T-helper 17 cell (primary cell): ENCODE results near the gene B3GNT3. TPM values are rescaled to one million over a fixed set of nuclear protein-coding genes. Genes with fewer than 3 reads are reported as not detected.
A peak's percentile ranks its signal among the peaks of the same experiment; 100 is the strongest.

Source experiments
- ATAC-seq: fragments of 150-1000 bp; cut with Tn5 transposase; 2 replicates; pipeline ENCODE4 v1.10.0; 2021; ENCODE audit warnings: mild to moderate bottlenecking, moderate library complexity
- DNase-seq, 3 donors: peaks; one replicate each; pipeline versions ENCODE4 v3.0.0 to v3.0.0-alpha.2; 2020 to 2021
- H3K9me3 ChIP-seq: one replicate; pipeline ENCODE4 v1.7.0; 2013; ENCODE audit warnings: low read length, mild to moderate bottlenecking; ENCODE audit not compliant: control insufficient read depth, poor library complexity, severe bottlenecking
- H3K27ac Mint-ChIP-seq: one replicate; pipeline ENCODE4 v1.8.0; 2022; ENCODE audit warnings: mild to moderate bottlenecking, moderate library complexity, mixed read lengths
- H3K27me3 Mint-ChIP-seq: one replicate; pipeline ENCODE4 v1.8.0; 2022; ENCODE audit warnings: mixed read lengths
- H3K36me3 Mint-ChIP-seq: one replicate; pipeline ENCODE4 v1.8.0; 2022; ENCODE audit warnings: low read depth, mixed read lengths
- H3K4me1 Mint-ChIP-seq: one replicate; pipeline ENCODE4 v1.8.0; 2022; ENCODE audit warnings: mild to moderate bottlenecking, mixed read lengths
- H3K4me3 Mint-ChIP-seq: one replicate; pipeline ENCODE4 v1.8.0; 2022; ENCODE audit warnings: mild to moderate bottlenecking, moderate library complexity, mixed read lengths
- total RNA-seq, 4 donors: library from RNA in 2 of 4; stranded (reverse) in 2 of 4; gene quantifications; one replicate each; pipeline ENCODE4 v1.2.3 and lab custom pipeline; 2022 to 2026

The B3GNT3 gene
- total RNA-seq, 2 donors from 2014 or later, result 0.52 to 0.94 TPM

DNA sequence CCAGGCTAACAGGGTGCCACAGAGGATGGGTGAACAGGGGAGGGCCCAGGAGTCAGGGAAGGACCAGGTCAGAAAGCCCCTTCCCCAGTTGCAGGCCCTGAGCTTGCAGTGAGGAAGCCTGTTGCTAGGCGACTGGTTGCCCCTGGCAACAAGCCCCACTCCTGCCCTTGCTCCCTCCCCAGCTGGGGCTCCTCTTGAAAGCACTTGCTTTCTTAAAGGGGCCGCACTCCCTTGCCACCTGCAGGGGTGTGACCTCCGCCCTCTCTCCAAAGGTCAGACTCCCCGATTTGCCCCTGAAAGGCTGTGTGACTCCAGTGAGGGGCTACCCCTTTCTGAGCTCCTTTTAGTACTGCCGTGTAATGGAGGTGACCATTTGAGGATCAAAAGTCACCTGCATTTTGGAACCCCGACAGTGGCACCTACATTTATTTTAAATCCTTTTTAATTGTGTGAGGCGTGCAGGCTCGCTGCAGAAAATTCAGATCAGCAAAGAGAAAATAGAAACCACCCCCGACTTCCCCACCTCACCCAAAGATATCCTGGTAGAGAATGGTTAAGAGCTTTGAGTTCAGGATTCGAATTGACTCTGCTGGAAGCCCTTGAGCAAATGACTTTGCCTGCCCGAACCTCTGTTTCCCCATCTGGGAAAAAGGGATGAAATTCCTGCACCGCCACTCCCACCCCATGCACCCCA lies 38.8 kb upstream of the B3GNT3 start:
- H3K9me3 ChIP-seq, result no peaks in the 10 kb centered on the region
- Mint-ChIP-seq H3K4me3 (peak overlapping the region; percentile 36), H3K27ac (peak overlapping the region; percentile 61), H3K36me3 (peaks cover 8% of the 10 kb centered on the region), H3K4me1 (peaks cover 24% of the 10 kb centered on the region), H3K27me3 (no peaks in the 10 kb centered on the region)
- ATAC-seq (no peak), DNase-seq (peak in 1 of 3 donors; percentile 37)

DNA sequence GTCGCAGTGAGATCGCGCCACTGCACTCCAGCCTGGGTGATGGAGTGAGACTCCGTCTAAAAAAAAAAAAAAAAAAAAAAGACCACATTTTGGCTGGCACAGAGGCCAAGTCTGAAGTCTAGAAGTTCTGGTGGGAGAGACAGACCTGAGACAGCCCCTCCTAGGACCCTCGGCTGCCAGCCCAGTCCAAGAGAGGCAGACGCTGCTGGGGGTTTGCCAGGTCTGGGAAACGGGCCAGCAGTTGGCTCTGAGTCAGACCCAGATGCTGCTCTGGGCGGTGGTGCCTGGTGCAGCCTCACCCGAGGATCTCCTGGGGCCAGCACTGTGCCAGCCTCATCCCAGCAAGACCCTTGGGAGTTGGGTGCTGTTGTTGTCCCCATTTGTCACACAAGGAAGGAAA lies 37.8 kb upstream of the B3GNT3 start:
- peaks cover 8% of the 10 kb centered on the region for H3K36me3 Mint-ChIP-seq
- ATAC-seq, result no peak
- H3K9me3 ChIP-seq, result no peaks in the 10 kb centered on the region
- peak overlapping the region; percentile 61 for H3K27ac Mint-ChIP-seq
- no peak overlapping the region for H3K4me3 Mint-ChIP-seq
- no peaks in the 10 kb centered on the region for H3K27me3 Mint-ChIP-seq
- DNase-seq, result no peak
- H3K4me1 Mint-ChIP-seq, result peaks cover 17% of the 10 kb centered on the region

DNA sequence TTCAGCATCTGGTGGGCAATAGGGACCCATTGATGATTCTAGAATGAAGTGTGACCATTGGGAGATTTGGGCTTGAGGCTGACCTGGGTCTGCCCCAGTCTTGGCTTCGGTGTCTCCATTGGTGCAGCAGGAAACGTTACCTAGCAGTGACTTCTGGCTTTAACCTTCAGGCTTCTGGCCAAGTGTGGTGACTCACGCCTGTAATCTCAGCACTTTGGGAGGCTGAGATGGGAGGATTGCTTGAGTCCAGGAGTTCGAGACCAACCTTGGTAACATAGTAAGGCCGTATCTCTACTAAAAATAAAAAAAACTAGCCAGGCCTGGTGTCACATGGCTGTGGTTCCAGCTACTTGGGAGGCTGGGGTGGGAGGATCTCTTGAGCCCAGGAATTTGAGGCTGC lies 36.4 kb upstream of the B3GNT3 start:
- ATAC-seq (no peak), DNase-seq (no peak)
- H3K4me3 Mint-ChIP-seq, result no peak overlapping the region
- H3K27ac Mint-ChIP-seq, result no peak overlapping the region
- H3K9me3 ChIP-seq, result no peaks in the 10 kb centered on the region
- H3K36me3 Mint-ChIP-seq, result peaks cover 10% of the 10 kb centered on the region
- H3K4me1 Mint-ChIP-seq, result peaks cover 19% of the 10 kb centered on the region
- H3K27me3 Mint-ChIP-seq, result no peaks in the 10 kb centered on the region

DNA sequence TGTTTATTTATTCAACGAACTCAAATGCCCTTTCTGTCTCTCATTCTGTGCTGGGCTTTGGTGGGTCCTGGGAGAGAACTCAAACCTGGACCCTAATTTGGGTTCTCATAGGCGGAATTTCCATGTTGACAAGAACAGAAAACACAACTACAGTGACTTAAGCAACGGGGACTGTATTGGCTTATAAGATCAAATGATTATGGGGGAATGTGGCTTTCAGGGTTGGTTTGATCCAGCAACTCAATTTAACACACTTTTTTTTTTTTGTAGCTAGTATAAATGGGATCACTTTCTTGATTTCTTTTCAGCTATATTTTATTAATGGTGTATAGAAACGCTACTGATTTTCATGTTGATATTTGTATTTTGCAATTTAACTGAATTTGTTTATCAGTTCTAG lies 33.8 kb upstream of the B3GNT3 start:
- Mint-ChIP-seq H3K27me3 (no peaks in the 10 kb centered on the region), H3K4me1 (peaks cover 18% of the 10 kb centered on the region), H3K27ac (no peak overlapping the region), H3K36me3 (peaks cover 7% of the 10 kb centered on the region), H3K4me3 (no peak overlapping the region)
- DNase-seq (no peak), ATAC-seq (no peak)
- H3K9me3 ChIP-seq, result no peaks in the 10 kb centered on the region

DNA sequence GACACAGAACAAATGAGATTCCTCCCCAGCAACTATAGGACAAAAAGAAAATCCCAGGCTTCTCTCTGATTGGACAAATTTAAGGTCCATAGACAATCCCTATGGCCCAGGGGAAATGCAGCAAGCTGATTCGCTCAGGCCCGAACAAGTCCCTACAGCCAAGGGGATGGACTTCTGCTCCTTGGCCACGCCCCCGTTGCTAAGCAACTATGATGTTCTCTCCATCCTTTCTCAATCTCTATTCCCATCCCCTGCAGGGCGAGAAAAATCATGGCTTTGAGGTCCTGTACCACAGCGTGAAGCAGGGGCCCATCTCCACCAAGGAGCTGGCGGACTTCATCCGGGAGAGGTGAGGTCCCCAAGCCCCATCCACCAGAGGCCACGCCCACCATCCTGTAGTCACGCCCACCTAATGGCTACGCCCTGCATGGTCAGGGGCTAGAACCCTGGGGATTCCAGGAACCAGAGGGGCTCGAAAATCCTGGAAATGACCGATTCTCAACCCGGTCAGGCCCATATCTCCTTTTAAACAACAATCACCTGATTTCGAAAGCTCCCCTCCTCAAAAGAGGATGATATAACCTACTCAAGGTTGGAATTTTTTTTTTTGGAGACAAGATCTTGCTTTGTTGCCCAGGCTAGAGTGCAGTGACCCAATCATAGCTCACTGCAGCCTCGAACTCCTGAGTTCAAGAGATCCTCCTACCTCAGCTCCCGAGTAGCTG lies 32.3 kb upstream of the B3GNT3 start:
- no peaks in the 10 kb centered on the region for H3K9me3 ChIP-seq
- no peak for ATAC-seq
- H3K4me3 Mint-ChIP-seq, result no peak overlapping the region
- no peak overlapping the region for H3K27ac Mint-ChIP-seq
- peaks cover 18% of the 10 kb centered on the region for H3K4me1 Mint-ChIP-seq
- no peak for DNase-seq
- no peaks in the 10 kb centered on the region for H3K27me3 Mint-ChIP-seq
- H3K36me3 Mint-ChIP-seq, result peaks cover 7% of the 10 kb centered on the region

DNA sequence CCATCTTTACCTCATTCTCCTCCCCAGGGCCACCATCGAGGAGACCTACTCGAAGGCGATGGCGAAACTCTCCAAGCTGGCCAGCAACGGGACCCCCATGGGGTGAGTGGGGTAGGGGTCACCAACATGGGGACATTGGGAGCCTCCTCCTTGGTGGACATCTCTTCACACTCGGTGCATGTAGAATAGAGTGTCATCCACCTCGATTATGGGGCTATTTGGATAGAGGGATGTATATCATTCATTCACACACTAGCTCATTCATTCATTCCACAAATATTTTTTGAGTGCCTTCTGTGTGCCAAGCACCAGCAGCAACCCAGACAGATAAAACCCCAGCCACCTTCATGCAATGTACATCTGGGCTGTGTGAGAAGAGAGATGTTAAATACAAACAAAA lies 30.6 kb upstream of the B3GNT3 start:
- ATAC-seq (no peak), DNase-seq (no peak)
- no peaks in the 10 kb centered on the region for H3K27me3 Mint-ChIP-seq
- H3K4me3 Mint-ChIP-seq, result no peak overlapping the region
- H3K27ac Mint-ChIP-seq, result no peak overlapping the region
- H3K4me1 Mint-ChIP-seq, result peaks cover 13% of the 10 kb centered on the region
- H3K36me3 Mint-ChIP-seq, result peaks cover 4% of the 10 kb centered on the region
- H3K9me3 ChIP-seq, result no peaks in the 10 kb centered on the region

DNA sequence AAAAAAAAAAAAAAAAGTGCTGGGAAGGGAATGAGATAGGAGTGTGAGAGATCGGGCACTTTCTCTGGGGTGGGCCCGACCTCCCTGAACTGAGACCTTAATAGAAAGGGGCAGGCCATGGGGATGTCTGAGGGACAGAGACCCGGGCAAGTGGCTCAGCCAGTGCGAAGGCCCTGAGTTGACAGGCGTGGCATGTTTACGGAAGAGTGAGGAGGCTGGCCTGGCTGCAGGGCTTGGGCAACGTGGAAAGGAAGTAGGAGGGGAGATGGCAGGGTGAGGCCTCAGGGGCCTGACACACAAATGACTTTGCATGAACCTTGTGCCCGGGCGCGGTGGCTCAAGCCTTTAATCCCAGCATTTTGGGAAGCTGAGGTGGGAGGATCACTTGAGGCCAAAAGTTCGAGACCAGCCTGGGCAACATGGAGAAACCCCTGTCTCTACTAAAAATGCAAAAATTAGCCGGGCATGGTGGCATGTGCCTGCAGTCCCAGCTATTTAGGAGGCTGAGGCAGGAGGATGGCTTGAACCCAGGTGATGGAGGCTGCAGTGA lies 29.8 kb upstream of the B3GNT3 start:
- DNase-seq (no peak), ATAC-seq (peak; percentile 52)
- Mint-ChIP-seq H3K36me3 (peaks cover 4% of the 10 kb centered on the region), H3K4me1 (peaks cover 13% of the 10 kb centered on the region), H3K27me3 (no peaks in the 10 kb centered on the region), H3K4me3 (no peak overlapping the region), H3K27ac (peak overlapping the region; percentile 39)
- H3K9me3 ChIP-seq, result no peaks in the 10 kb centered on the region

DNA sequence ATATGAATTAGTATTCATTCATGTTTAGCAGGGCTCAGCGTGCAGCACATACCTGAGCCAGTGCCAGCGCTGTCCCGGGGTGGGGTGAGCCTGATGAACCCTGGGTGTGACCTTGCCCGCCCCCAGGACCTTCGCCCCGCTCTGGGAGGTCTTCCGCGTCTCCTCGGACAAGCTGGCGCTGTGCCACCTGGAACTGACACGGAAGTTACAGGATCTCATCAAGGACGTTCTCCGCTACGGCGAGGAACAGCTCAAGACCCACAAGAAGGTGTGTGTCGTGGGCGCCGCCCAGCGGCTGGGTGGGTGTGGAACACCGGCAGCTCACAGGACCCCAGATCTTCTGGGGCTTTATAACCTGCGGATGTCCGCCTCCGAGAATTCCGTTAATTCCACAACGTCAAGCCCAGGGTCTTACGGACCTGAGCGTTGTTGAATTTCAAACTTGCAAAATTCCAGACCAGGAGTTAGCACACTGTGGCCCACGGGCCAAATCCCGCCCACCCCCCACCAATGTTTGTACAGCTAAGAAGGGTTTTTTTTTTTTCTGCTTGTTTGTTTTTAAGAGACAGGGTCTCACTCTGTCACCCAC lies 28.3 kb upstream of the B3GNT3 start:
- no peaks in the 10 kb centered on the region for H3K9me3 ChIP-seq
- no peak for ATAC-seq
- H3K27me3 Mint-ChIP-seq, result no peaks in the 10 kb centered on the region
- DNase-seq, result no peak
- no peak overlapping the region for H3K4me3 Mint-ChIP-seq
- H3K27ac Mint-ChIP-seq, result peak overlapping the region; percentile 59
- H3K36me3 Mint-ChIP-seq, result peaks cover 4% of the 10 kb centered on the region
- H3K4me1 Mint-ChIP-seq, result peaks cover 11% of the 10 kb centered on the region

DNA sequence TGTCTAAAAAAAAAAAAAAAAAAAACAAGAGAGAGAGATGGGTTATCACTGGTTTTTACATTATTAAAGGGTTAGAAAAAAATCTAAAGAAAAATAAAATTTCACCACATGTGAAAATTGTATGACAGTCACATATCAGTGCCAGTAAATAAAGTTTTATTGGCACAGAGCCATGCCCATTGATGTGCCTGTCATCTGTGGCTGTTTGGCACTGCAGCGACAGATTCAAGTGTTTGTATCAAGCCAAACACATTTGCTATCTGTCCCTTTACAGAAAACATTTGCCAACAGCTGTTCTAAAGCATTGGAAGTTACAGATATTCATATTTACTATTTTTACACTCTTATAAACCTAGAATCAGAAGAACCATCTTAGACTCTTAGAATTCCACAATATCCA lies 27.4 kb upstream of the B3GNT3 start:
- Mint-ChIP-seq H3K36me3 (peaks cover 5% of the 10 kb centered on the region), H3K27ac (no peak overlapping the region), H3K4me1 (peaks cover 9% of the 10 kb centered on the region), H3K27me3 (no peaks in the 10 kb centered on the region), H3K4me3 (no peak overlapping the region)
- no peak for DNase-seq
- ATAC-seq, result no peak
- no peaks in the 10 kb centered on the region for H3K9me3 ChIP-seq

DNA sequence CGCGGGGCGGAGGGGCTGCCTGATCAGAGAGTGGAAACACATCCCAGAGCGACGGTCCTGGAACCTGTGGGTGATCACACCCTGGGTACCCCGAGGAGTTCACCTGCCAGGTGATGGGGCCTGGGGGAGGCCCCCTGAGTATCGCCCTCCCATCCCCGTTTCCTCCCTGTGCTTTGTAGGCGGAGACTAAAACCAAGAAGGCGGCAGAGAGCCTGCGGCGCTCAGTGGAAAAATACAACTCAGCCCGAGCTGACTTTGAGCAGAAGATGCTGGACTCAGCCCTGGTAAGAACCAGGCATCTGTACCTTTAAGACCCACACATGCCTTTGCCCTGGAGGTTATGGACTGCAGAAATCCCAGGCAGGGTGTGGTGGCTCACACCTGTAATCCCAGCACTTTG lies 24.3 kb upstream of the B3GNT3 start:
- Mint-ChIP-seq H3K27ac (no peak overlapping the region), H3K4me1 (peaks cover 7% of the 10 kb centered on the region), H3K36me3 (peaks cover 4% of the 10 kb centered on the region), H3K27me3 (no peaks in the 10 kb centered on the region), H3K4me3 (no peak overlapping the region)
- DNase-seq (no peak), ATAC-seq (no peak)
- no peaks in the 10 kb centered on the region for H3K9me3 ChIP-seq

DNA sequence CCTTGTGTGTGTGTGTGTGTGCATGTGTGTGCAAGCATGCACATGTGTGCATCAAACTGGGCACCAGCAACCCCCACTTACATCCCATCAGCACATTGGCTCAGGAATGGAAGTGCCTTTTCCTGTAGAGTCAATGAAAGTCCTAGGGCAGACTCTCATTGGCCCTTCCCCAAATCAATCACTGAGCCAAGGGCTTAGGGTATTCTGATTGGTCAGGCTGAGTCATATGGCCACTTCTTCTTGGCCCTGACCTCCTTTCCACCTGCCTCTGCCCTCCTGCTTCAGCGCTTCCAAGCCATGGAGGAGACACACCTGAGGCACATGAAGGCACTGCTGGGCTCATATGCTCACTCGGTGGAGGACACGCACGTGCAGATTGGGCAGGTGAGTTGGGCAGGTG lies 22.8 kb upstream of the B3GNT3 start:
- H3K9me3 ChIP-seq, result no peaks in the 10 kb centered on the region
- Mint-ChIP-seq H3K27ac (no peak overlapping the region), H3K4me1 (peaks cover 9% of the 10 kb centered on the region), H3K4me3 (no peak overlapping the region), H3K27me3 (no peaks in the 10 kb centered on the region), H3K36me3 (peaks cover 4% of the 10 kb centered on the region)
- DNase-seq (no peak), ATAC-seq (no peak)

DNA sequence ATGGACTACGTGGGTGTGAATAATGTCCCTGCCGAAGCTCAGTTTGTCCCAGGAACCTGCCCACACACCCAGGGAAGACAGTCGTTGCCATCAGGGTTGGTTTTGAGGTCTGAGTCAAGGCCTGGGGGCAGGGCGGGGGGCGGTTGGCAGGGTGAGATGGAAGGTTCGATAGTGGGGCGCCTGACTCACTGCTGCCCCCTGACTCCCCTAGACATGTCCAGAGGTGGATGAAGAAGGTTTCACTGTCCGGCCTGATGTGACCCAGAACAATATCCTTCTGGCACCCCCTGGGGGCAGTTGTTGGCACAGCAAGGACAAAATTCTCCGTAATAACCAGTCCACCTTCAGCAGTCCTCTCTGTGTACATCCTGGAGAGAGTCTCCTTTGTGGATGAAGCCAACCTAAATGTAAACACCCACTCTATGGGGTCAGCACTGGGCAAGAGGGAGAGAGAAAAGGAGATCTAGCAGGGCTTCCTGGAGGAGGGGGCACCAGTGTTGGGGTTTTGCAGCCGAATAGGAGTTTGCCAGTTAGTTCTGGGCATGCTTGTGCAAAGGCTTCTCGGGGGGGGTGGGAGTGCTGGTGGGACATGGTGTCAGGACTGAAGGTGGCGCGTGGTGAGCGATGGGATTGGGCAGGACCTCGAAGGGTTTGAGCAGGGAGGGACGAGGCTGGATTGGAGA lies 19.6 kb upstream of the B3GNT3 start:
- peaks cover 20% of the 10 kb centered on the region for H3K4me1 Mint-ChIP-seq
- no peak overlapping the region for H3K4me3 Mint-ChIP-seq
- DNase-seq, result no peak
- peak overlapping the region; percentile 71 for H3K27ac Mint-ChIP-seq
- H3K27me3 Mint-ChIP-seq, result no peaks in the 10 kb centered on the region
- no peaks in the 10 kb centered on the region for H3K9me3 ChIP-seq
- H3K36me3 Mint-ChIP-seq, result peaks cover 4% of the 10 kb centered on the region
- ATAC-seq, result no peak
